ENCODE results near the gene ZFR2. TPM values are rescaled to one million over a fixed set of nuclear protein-coding genes. Genes with fewer than 3 reads are reported as not detected.
A peak's percentile ranks its signal among the peaks of the same experiment; 100 is the strongest.

The ZFR2 gene
- total RNA-seq, 4 donors from 2014 or later, result 0.13 TPM; not detected in 3

- WGBS, 2 donors, result 27 to 34% methylated on average over 11 to 16 of the region's 101 CpGs
- intact Hi-C loops (cut with DNase I; ENCODE audit: low total_unique reads), result no loop called here
- peak within 1 kb of the TSS; percentile 24 for H3K4me3 ChIP-seq (ENCODE audit: low read depth, poor library complexity, severe bottlenecking)
- no peak for TF ChIP-seq POLR2A (IDR thresholded peaks at IDR 0.05)
- TF ChIP-seq, protein P1, sequence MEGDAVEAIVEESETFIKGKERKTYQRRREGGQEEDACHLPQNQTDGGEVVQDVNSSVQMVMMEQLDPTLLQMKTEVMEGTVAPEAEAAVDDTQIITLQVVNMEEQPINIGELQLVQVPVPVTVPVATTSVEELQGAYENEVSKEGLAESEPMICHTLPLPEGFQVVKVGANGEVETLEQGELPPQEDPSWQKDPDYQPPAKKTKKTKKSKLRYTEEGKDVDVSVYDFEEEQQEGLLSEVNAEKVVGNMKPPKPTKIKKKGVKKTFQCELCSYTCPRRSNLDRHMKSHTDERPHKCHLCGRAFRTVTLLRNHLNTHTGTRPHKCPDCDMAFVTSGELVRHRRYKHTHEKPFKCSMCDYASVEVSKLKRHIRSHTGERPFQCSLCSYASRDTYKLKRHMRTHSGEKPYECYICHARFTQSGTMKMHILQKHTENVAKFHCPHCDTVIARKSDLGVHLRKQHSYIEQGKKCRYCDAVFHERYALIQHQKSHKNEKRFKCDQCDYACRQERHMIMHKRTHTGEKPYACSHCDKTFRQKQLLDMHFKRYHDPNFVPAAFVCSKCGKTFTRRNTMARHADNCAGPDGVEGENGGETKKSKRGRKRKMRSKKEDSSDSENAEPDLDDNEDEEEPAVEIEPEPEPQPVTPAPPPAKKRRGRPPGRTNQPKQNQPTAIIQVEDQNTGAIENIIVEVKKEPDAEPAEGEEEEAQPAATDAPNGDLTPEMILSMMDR (IDR thresholded peaks at IDR 0.05), result no peak
- DNase-seq (ENCODE audit: low spot score in 2 of 2), result no peak
These were observed 82.7 kb downstream of the ZFR2 start, which contains the start of gene MATK for GRCh38 chr19:3785938-3786824. TSS of gene MATK (minus strand) at chr19:3786381. CDS start at chr19:3785135, 1,246 bp downstream.

- no peak for DNase-seq (ENCODE audit: low spot score in 2 of 2)
- TF ChIP-seq POLR2A (IDR thresholded peaks at IDR 0.05), result no peak
- TF ChIP-seq, protein P1 (IDR thresholded peaks at IDR 0.05), result no peak
- H3K4me3 ChIP-seq (ENCODE audit: low read depth, poor library complexity, severe bottlenecking), result peak overlapping the region; percentile 24
- WGBS, 2 donors, result 1 to 2% methylated on average over 18 to 24 of the region's 47 CpGs
- intact Hi-C loops (cut with DNase I; ENCODE audit: low total_unique reads), result no loop called here
These were observed 83.3 kb downstream of the ZFR2 start for GRCh38 chr19:3785451-3785937.

- TF ChIP-seq POLR2A (IDR thresholded peaks at IDR 0.05), result no peak
- TF ChIP-seq, protein P1 (IDR thresholded peaks at IDR 0.05), result no peak
- DNase-seq (ENCODE audit: low spot score in 2 of 2), result no peak
- no peak overlapping the region for H3K4me3 ChIP-seq (ENCODE audit: low read depth, poor library complexity, severe bottlenecking)
- intact Hi-C loops (cut with DNase I; ENCODE audit: low total_unique reads), result no loop called here
- WGBS, 2 donors, result 18 to 22% methylated on average over 20 to 25 of the region's 25 CpGs
These were observed 84.0 kb downstream of the ZFR2 start for GRCh38 chr19:3784607-3785450.

DNA sequence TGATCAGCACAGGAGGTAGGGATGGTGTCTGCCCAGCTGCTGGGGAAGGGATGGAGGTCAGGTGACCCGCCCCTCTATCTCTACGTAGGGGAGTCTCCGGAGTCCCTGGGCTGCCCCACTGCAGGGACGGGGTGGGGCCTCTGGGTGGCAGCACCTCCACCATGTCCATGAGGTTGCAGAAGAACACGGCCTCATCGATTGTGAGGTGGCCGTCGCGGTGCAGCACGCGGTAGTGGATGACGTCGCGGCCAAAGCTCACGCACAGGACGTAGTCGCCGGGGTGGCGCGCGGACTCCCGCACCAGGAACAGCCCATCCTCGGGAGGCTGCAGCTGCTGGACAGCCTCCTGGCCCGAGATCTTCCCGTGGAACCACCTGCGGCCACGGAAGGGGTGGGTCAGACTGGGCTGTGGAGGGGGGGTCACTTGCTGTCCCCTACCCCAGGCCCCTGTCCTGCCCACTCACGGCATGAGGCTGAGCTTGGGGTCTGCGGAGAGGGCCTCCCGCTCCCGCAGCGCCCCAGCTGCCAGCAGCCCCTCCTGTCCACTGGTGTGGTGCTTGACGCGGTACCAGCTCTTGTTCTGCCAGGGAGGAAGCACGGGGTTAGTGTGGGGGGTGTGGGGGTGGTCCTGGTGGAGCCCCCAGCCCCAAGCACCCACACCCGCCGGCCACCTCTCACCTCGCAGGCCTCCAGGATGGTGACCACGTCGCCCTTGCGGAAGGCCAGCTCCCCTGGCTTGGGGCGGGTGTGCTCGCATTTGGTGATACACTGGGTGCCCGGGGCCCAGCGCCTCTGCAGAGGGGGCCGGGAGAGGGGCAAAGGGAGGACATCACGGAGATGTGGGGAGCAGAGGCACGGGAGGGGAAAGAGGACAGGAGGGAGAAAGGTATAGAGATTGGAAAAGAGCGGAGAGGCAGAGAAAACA lies 84.9 kb downstream of the ZFR2 start:
- no peak for DNase-seq (ENCODE audit: low spot score in 2 of 2)

DNA sequence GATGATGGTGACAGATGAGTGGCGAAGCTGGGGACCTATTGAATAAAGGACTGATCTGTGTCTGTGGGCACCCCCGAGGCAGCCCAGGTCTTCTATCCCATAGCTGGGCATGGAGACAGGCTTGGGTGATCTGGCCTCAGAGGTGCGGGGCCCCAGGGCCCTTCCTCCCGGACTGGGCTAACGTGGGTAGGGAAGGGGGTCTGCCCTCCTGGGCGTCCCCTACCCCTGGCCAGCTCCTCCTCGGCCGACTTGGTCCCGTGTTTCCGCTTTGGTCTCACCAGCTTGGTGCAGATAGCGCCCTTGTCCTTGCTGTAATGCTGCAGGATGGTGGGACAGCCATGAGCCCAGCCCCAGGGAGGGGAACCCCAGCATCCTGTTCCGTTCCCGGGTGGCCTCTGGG lies 85.9 kb downstream of the ZFR2 start:
- H3K4me3 ChIP-seq (ENCODE audit: low read depth, poor library complexity, severe bottlenecking), result no peak overlapping the region
- 83 to 88% methylated on average over 13 of the region's 13 CpGs for WGBS, 2 donors
- intact Hi-C loops (cut with DNase I; ENCODE audit: low total_unique reads), result no loop called here
- TF ChIP-seq, protein P1 (IDR thresholded peaks at IDR 0.05), result no peak
- TF ChIP-seq POLR2A (IDR thresholded peaks at IDR 0.05), result no peak
- no peak for DNase-seq (ENCODE audit: low spot score in 2 of 2)

More for the DNA sequence above, 84.9 kb downstream of the ZFR2 start:
- intact Hi-C loops (cut with DNase I; ENCODE audit: low total_unique reads), result no loop called here
- no peak for TF ChIP-seq POLR2A (IDR thresholded peaks at IDR 0.05)
- 73 to 77% methylated on average over 34 to 49 of the region's 49 CpGs for WGBS, 2 donors
- H3K4me3 ChIP-seq (ENCODE audit: low read depth, poor library complexity, severe bottlenecking), result no peak overlapping the region

Data from lower leg skin (tissue), 4 donors.